ENCODE results near the gene SGTA.

The SGTA gene

DNA sequence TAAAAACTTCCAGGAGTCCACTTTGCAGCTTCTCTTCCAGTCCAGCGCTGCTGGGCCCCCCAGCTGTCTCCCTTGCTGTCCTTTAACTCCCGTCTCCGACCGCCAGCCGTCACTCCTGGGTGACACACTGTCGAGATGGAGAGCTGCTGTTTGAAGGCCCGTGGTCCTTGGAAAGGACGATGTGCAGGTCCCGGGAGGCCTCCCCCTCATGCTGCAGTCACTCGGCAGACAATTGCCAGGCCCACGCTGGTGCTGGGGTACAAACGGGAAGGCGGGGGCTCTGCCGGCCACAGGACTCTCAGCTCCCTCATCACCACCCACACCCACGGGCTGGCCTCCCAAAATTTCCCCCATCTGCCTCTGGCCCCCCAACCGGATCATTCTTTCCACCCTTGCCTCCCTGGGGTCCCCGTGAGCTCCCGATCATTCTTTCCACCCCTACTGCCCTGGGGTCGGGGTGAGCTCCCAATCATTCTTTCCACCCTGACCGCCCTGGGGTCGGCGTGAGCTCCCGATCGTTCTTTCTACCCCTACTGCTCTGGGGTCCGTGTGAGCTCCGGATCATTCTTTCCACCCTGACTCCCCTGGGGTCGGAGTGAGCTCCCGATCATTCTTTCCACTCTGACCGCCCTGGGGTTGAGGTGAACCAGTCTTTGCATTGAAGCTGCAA is 20.5 kb upstream of the SGTA start:
- Histone ChIP-seq H3K4me3 (ENCODE audit: low read length, poor library complexity, severe bottlenecking) (no peak overlapping the region), H3F3A (ENCODE audit: low read depth) (no peaks in the 10 kb centered on the region), H3K9me2 (replicated peaks; ENCODE audit: low read depth, low read length) (no peaks in the 10 kb centered on the region), H3K4me1 (ENCODE audit: insufficient read depth, low read length, poor library complexity, severe bottlenecking) (no peaks in the 10 kb centered on the region), H3K36me3 (ENCODE audit: insufficient read depth, low read length) (peaks cover 41% of the 10 kb centered on the region; the same call in 1 of the 2 replicates), H3K9me3 (ENCODE audit: insufficient read depth, low read depth, low read length) (no peaks in the 10 kb centered on the region), H3K4me2 (ENCODE audit: low read depth, low read length, poor library complexity, severe bottlenecking) (no peak overlapping the region), H2AFZ (ENCODE audit: low read length) (no peak overlapping the region), H3K79me2 (ENCODE audit: insufficient read depth, low read length) (no peaks in the 10 kb centered on the region), H4K20me1 (ENCODE audit: insufficient read depth, low read length, poor library complexity, severe bottlenecking) (no peaks in the 10 kb centered on the region), H3K27me3 (ENCODE audit: insufficient read depth, low read length, poor library complexity, severe bottlenecking) (no peaks in the 10 kb centered on the region), H3K9ac (ENCODE audit: low read depth, low read length, poor library complexity, severe bottlenecking) (no peak overlapping the region)
- no peak for TF ChIP-seq EZH2phosphoT487 (IDR thresholded peaks at IDR 0.05; ENCODE audit: borderline replicate concordance)
- TF ChIP-seq, protein P1, sequence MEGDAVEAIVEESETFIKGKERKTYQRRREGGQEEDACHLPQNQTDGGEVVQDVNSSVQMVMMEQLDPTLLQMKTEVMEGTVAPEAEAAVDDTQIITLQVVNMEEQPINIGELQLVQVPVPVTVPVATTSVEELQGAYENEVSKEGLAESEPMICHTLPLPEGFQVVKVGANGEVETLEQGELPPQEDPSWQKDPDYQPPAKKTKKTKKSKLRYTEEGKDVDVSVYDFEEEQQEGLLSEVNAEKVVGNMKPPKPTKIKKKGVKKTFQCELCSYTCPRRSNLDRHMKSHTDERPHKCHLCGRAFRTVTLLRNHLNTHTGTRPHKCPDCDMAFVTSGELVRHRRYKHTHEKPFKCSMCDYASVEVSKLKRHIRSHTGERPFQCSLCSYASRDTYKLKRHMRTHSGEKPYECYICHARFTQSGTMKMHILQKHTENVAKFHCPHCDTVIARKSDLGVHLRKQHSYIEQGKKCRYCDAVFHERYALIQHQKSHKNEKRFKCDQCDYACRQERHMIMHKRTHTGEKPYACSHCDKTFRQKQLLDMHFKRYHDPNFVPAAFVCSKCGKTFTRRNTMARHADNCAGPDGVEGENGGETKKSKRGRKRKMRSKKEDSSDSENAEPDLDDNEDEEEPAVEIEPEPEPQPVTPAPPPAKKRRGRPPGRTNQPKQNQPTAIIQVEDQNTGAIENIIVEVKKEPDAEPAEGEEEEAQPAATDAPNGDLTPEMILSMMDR (conservative IDR thresholded peaks at IDR 0.05; ENCODE audit: low read length): no peak

DNA sequence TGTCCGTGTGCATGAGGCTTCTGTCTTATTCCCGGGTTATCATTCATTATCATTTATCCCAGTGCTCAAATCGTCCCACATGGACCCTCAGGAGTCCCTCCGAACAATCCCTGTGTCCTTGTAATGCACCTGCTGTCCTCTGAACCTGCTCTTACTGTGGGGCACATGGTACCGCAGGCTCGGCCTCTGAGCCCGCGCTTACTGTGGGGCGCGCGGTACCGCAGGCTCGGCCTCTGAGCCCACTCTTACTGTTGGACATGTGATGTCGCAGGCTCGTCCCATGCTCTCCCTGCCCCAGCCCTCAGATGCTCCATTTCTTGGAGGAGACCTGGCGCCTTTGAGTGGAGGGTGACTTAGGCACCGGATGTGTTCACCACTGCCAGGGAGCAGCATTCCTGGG is 19.8 kb upstream of the SGTA start:
- Histone ChIP-seq H3F3A (ENCODE audit: low read depth) (no peaks in the 10 kb centered on the region), H3K4me1 (ENCODE audit: insufficient read depth, low read length, poor library complexity, severe bottlenecking) (no peaks in the 10 kb centered on the region), H2AFZ (ENCODE audit: low read length) (no peak overlapping the region), H3K9me2 (replicated peaks; ENCODE audit: low read depth, low read length) (no peaks in the 10 kb centered on the region), H3K27me3 (ENCODE audit: insufficient read depth, low read length, poor library complexity, severe bottlenecking) (no peaks in the 10 kb centered on the region), H3K4me2 (ENCODE audit: low read depth, low read length, poor library complexity, severe bottlenecking) (no peak overlapping the region), H3K9ac (ENCODE audit: low read depth, low read length, poor library complexity, severe bottlenecking) (no peak overlapping the region), H4K20me1 (ENCODE audit: insufficient read depth, low read length, poor library complexity, severe bottlenecking) (no peaks in the 10 kb centered on the region), H3K4me3 (ENCODE audit: low read length, poor library complexity, severe bottlenecking) (no peak overlapping the region), H3K36me3 (ENCODE audit: insufficient read depth, low read length) (peaks cover 33% of the 10 kb centered on the region; the same call in 1 of the 2 replicates), H3K9me3 (ENCODE audit: insufficient read depth, low read depth, low read length) (no peaks in the 10 kb centered on the region), H3K79me2 (ENCODE audit: insufficient read depth, low read length) (no peaks in the 10 kb centered on the region)
- TF ChIP-seq EZH2phosphoT487 (IDR thresholded peaks at IDR 0.05; ENCODE audit: borderline replicate concordance): no peak
- TF ChIP-seq, protein P1 (conservative IDR thresholded peaks at IDR 0.05; ENCODE audit: low read length): no peak

DNA sequence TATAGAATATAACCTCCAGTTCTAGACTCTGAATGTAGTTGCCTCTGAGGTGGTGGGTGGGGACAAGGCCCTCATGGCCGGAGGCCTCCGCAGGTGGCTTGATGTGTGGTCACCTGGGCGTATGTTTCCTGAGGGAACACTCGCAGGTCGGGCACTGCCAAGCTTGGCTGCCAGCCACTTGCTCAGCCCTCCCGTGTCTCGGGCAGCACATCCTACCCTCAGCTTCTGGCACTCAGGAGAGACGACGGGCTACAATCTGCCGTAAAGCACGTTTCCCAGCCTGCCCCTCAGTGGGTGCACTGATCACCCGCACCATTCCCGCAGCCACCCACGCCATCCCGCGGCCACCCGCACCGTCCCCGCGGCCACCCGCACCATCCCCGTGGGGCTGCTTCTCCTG is 17.4 kb upstream of the SGTA start:
- no peaks in the 10 kb centered on the region for H3K4me1 ChIP-seq (ENCODE audit: insufficient read depth, low read length, poor library complexity, severe bottlenecking)
- H3K9ac ChIP-seq (ENCODE audit: low read depth, low read length, poor library complexity, severe bottlenecking): no peak overlapping the region
- H3K9me2 ChIP-seq (replicated peaks; ENCODE audit: low read depth, low read length): no peaks in the 10 kb centered on the region
- no peaks in the 10 kb centered on the region for H3K27me3 ChIP-seq (ENCODE audit: insufficient read depth, low read length, poor library complexity, severe bottlenecking)
- H3K4me3 ChIP-seq (ENCODE audit: low read length, poor library complexity, severe bottlenecking): no peak overlapping the region
- H3K36me3 ChIP-seq (ENCODE audit: insufficient read depth, low read length): peaks cover 26% of the 10 kb centered on the region; the same call in 1 of the 2 replicates
- no peak overlapping the region for H3K4me2 ChIP-seq (ENCODE audit: low read depth, low read length, poor library complexity, severe bottlenecking)
- TF ChIP-seq, protein P1 (conservative IDR thresholded peaks at IDR 0.05; ENCODE audit: low read length): no peak
- TF ChIP-seq EZH2phosphoT487 (IDR thresholded peaks at IDR 0.05; ENCODE audit: borderline replicate concordance): no peak
- H3K9me3 ChIP-seq (ENCODE audit: insufficient read depth, low read depth, low read length): no peaks in the 10 kb centered on the region
- no peaks in the 10 kb centered on the region for H3F3A ChIP-seq (ENCODE audit: low read depth)
- H4K20me1 ChIP-seq (ENCODE audit: insufficient read depth, low read length, poor library complexity, severe bottlenecking): no peaks in the 10 kb centered on the region
- H2AFZ ChIP-seq (ENCODE audit: low read length): no peak overlapping the region
- no peaks in the 10 kb centered on the region for H3K79me2 ChIP-seq (ENCODE audit: insufficient read depth, low read length)
